Measurements from ENCODE around the gene RPS29.

GRCh38 chr14:49578141-49578540 is 8.0 kb downstream of the RPS29 start:
- TF ChIP-seq POLR2A (IDR thresholded peaks at IDR 0.05) = no peak
- TF ChIP-seq POLR2AphosphoS5 (IDR thresholded peaks at IDR 0.05) = no peak
